Tongue (tissue), 2 donors: ENCODE data around the gene ATP5MC3. TPM values are rescaled to one million over a fixed set of nuclear protein-coding genes. Genes with fewer than 3 reads are reported as not detected.
"Not testable (repeated sequence)": the region's sequence is repeated elsewhere in the genome, so short reads cannot be mapped to it uniquely, and the experiment has no call there.

Experiments used
- DNase-seq: peaks from one replicate; pipeline ENCODE4 v3.0.0-alpha.2; 2015
- total RNA-seq: library from RNA; depleted of rRNA; stranded (reverse); fragments of >200 nt; gene quantifications from one replicate; pipeline ENCODE4 v1.2.3, GENCODE V29; 2014

The ATP5MC3 gene
- total RNA-seq, result 151 TPM

- DNase-seq, result peak; percentile 98
Observed at GRCh38 chr2:175181104-175181876, at the start of gene ATP5MC3. TSS of gene ATP5MC3 (minus strand) at chr2:175181710. CDS start at chr2:175181393, 317 bp downstream.

- DNase-seq, result not testable (repeated sequence)
Observed at GRCh38 chr2:175228601-175229000, 47.1 kb upstream of the ATP5MC3 start.

GRCh38 chr2:175228179-175228578 is 46.7 kb upstream of the ATP5MC3 start:
- DNase-seq, result no peak

DNA sequence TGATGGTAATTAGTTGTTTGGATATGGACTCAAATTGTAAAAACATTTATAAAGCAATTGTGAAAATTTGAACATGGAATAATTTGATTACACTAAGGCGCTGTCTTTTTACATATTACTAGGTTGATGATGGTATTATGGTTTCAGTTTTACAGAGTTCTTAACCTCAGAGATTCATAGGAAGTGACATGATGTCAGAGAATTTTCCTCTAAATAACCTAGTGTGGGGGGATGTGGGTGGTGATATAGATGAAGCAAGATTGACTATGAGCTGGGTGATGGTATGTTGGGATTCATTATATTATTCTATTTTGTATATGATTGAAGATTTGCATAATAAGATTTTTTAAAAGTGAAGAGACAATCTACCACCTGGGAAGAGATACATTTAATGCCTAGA is 45.9 kb upstream of the ATP5MC3 start:
- no peak for DNase-seq

DNA sequence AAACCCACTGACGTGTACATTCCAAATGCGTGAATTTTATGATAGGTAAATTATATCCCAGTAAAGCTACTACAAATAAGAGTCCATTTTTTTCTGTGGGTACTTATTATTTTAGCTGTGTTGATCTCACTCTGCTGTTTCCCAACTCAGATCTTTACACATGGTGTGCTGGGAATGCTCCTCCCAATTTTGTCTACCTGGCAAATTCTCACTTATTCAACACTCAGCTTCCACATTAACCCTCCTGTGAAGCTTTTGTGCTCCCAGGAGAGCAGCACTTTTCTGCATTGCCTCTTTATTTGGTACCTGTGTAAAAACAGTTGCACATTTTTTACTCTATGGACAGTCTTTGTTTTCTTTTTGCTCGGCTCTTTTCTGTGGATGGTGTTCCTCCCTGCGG is 38.6 kb upstream of the ATP5MC3 start:
- DNase-seq, result no peak

- no peak for DNase-seq
Observed at GRCh38 chr2:175218551-175218950, 37.0 kb upstream of the ATP5MC3 start.

DNA sequence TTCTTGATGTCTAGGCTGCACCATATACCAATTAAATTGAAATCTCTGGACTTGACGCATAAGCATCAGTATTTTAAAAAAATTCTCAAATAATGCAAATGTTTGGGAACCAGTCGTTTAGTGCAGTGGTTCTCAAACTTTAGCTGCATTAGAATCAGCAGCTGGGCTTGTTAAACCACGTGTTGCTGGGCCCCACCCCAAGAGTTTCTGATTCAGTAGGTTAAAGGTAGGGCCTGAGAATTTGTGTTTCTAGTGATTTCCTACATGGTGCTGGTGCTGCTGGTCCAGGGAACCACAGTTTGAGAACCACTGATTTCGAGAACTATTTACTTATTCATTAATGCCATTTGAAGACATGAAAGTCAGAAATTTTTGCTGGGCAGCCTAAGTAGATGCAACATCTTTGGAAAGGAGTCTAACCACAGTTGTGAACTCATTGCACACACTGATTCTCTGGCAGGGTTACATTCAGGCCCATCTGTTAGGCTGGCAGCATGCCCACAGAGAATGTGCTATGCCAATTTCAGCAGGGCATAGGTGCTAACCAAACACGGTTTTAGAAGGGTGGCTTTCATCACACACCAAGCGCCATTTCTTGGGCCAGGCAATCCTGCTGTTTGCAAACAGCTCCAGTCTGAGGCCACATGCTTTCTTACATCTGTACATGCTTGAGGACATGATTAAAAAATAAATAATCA is 26.4 kb upstream of the ATP5MC3 start:
- peak; percentile 80 for DNase-seq

GRCh38 chr2:175206866-175207265 is 25.4 kb upstream of the ATP5MC3 start:
- no peak for DNase-seq

DNA sequence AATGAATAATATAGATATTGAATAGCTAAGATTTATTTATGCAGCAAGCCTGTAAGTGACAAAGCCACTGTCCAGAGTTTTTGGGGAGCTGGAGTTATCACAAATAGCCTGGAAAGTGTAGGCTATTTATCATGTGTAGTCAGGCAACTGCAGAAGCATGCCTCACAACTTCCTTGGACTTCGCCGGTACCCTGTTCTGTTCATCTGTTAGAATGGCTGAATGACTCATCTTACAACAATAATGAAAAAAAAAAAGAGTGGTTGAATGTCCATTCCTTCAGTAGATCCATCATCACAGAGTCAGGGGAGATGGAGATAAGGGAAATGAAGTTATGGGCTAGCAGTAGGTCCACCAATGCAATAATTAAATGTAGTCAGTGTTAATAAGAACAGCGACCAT is 24.0 kb upstream of the ATP5MC3 start:
- no peak for DNase-seq

DNA sequence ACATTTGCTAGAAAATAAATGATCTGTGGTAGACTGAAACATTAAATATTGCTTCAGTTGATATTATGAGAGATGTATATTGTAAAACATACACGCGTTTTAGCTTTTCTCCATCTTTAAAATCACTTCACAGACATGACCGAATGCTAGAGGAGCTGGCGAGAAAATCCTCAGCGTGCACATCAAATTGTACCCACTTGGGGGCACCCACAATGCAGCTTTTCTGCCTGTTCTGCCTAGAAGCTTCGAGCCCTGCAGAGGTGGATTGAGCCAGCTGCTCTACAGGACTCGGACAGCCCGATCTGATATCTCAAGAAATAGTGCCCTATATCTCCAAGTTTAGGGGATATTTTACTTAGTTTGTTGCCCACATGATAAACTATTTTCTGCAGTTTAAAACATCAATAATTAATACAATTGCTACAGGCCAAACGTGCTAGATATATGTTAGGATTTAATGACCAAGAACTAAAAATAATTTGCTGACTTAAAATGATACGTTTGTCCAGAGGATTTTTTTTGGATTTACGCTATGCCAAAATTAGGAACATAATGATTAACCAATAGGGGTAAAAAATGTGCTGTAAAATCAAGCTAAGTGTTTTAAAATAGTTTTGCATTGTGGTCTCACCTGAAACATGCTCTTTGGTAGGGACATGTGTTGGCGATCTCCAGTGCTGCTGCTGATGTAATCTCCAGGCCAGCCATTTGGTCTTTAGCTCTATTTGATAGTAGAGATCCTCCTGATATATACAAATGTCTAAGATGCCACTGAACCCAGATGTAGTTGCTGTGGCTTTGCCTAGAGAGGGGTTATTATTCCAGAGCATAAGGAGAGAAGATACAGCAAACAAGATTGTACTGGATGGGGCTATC is 22.3 kb upstream of the ATP5MC3 start:
- DNase-seq, result peak; percentile 67

DNA sequence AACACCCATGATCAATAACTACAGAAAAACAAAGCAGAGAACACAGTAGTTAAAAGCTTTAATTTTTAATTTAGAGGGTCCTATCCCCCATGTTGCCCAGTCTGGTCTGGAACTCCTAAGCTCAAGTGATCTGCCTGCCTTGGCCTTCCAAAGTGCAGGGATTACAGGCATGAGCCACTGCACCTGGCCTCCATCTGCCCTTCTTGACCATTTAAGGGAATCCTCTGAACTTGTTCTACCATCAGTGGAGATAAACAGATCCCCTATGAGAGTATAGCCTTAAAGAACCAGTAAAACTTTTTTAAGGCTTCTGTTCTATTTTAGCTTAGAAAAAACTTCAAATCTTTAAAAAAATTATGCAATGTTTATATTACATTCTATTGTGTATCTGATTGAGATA is 13.5 kb upstream of the ATP5MC3 start:
- DNase-seq, result peak; percentile 18

DNA sequence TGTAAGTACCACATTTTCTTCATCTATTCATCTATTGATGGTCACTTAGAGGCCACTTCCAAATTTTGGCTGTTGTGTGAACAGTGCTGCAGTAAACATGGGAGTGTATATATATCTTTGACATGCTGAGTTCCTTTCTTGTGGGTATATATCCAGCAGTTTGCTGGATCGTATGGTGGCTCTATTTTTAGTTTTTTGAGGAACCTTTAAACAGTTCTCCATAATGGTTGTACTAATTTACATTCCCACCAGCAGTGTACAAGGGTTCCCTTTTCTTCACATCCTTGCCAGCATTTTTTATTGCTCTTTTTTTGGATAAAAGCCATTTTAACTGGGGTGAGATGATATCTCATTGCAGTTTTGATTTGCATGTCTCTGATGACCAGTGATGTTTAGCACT is 7.3 kb upstream of the ATP5MC3 start:
- no peak for DNase-seq

- no peak for DNase-seq
Observed at GRCh38 chr2:175187378-175187777, 5.9 kb upstream of the ATP5MC3 start.

GRCh38 chr2:175183674-175184073 is 2.2 kb upstream of the ATP5MC3 start:
- no peak for DNase-seq

DNA sequence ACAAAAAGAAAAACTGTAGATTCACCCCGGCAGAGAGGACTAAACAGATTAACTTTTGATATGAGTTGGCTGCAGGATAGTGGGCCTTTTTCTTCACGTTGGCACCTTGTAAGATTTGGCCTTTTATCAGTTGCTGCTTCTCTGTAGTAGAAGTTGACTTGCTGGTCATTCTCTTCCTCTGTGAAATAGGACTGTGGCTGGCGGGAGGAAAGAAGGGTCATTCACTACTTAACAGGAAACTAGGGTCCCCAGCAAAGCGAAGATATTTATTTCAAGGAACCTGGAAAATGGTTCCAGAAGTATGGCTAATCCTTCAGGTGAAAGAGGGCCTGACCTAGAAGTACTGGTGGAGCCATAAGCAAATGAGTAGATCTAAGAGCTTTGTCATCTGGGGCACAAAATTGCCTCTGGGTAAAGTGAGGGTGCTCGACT is 383 bp upstream of the ATP5MC3 start:
- no peak for DNase-seq

DNA sequence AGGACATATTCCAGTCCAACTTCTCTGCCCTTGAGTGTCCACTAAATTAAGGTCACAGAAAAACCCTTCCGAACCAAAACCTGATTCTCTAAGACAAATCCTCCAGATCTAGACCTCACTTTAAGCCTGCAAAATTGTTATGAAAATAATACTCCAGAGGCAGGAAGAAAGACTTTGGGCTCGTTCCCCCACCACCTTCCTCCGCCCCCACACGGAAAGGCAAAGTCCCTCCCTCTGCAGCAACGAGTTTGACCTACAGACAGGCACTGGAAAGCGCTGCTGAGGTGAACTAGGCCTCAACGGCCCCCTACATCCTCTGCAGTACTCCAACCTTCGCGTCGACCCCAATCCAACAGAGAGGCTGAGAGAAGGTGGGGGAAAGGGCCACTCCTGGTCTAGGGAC is 808 bp downstream of the ATP5MC3 start:
- peak; percentile 51 for DNase-seq

DNA sequence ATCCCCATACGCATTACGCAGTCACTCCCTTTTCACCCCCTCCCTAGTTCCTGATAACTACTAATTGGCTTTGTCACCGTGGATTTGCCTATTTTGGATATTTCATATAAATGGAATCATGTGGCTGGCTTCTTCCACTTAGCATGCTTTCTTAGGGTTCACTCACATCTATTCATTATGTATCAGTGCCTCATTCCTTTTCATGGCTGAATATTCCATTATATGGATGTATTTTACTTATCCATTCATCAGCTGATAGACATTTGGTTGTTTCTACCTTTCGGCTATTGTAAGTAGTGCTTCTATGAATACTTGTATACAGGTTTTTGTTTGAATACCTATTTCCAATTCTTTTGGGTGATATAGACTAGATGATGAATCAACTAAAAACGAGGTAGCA is 4.9 kb downstream of the ATP5MC3 start:
- no peak for DNase-seq

DNA sequence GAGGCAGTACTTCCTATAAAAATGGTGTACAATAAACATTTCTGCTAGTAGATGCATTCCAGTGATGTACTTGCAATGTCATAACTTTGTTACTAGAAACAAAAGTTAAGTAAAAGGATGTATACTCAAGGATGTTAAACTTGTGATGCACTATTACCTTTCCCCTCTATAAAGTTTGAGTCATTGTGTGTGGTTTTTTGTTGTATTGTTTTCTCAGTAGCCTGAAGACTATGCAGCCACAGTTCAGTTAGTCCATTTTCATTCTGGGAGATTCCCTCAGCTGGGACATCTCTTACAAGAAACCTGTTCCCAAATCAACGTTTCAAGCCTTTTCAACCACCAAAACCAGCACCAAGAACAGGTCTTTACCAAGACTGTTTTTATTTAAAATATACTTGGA is 5.6 kb downstream of the ATP5MC3 start:
- no peak for DNase-seq

- DNase-seq, result no peak
Observed at GRCh38 chr2:175175320-175175719, 6.2 kb downstream of the ATP5MC3 start.

GRCh38 chr2:175170659-175171304 is 10.7 kb downstream of the ATP5MC3 start:
- DNase-seq, result no peak

- no peak for DNase-seq
Observed at GRCh38 chr2:175169191-175169590, 12.3 kb downstream of the ATP5MC3 start.

DNA sequence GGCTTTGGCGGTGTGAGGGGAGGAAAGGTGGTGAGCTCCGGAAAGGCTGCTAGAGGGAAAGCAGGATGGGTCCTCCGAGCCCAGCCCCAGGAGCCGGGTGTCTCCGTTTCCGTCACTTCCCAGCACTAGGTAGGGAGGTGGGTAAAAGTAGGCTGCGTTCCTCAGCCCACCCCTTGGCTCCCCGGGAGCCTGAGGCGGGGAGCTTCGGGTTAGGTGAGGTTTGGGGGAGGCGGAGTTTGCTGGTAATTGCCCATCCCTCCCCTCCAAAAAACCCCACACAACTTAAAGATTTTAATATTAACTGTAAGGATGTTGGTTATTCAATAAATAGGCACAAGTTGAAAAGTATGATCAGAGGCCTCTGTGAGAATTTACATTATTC is 13.0 kb downstream of the ATP5MC3 start:
- no peak for DNase-seq
